SH-SY5Y (cell line): ENCODE results near the gene LPIN2.

Experiments used
- GATA2 ChIP-seq: IDR thresholded peaks from 2 replicates; pipeline ENCODE4 v1.6.1; 2011; ENCODE audit warnings: mild to moderate bottlenecking, low read depth, low read length
- GATA3 ChIP-seq: IDR thresholded peaks from 2 replicates; pipeline ENCODE4 v1.6.1; 2011; ENCODE audit warnings: low read depth, mild to moderate bottlenecking, low read length, moderate library complexity

GRCh38 chr18:2986150-2986865 lies 26.6 kb downstream of the LPIN2 start:
- TF ChIP-seq GATA2 = no peak
- TF ChIP-seq GATA3 = no peak
